ENCODE data around the gene TREX2.

DNA sequence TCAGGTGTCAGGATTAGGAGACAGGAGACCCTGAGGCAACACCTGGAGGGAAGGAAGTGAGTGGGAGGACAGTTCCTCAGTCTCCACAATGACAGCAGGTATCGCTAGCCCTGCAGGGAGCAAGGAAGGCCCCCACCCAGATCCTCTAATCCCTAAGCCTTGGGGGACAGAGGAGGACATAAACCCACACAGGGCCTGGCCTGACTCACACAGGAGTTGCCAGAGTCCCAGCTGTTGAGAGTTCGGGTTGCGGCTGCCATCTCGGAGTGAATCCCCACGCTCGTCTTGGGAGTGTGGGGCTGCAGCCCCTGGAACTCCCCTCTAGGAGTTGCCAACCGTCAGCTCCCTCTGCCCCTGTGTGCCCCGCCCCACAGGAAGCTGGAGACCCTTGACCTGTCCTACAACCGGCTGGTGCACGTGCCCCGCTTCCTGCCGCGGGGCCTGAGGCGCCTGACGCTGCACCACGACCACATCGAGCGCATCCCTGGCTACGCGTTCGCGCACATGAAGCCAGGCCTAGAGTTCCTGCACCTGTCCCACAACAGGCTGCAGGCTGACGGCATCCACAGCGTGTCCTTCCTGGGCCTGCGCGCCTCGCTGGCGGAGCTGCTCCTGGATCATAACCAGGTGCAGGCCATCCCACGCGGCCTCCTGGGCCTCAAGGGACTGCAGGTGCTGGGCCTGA lies 39.7 kb upstream of the TREX2 start:
- TF ChIP-seq, protein P1, sequence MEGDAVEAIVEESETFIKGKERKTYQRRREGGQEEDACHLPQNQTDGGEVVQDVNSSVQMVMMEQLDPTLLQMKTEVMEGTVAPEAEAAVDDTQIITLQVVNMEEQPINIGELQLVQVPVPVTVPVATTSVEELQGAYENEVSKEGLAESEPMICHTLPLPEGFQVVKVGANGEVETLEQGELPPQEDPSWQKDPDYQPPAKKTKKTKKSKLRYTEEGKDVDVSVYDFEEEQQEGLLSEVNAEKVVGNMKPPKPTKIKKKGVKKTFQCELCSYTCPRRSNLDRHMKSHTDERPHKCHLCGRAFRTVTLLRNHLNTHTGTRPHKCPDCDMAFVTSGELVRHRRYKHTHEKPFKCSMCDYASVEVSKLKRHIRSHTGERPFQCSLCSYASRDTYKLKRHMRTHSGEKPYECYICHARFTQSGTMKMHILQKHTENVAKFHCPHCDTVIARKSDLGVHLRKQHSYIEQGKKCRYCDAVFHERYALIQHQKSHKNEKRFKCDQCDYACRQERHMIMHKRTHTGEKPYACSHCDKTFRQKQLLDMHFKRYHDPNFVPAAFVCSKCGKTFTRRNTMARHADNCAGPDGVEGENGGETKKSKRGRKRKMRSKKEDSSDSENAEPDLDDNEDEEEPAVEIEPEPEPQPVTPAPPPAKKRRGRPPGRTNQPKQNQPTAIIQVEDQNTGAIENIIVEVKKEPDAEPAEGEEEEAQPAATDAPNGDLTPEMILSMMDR (IDR thresholded peaks at IDR 0.05), result no peak
- no peak for TF ChIP-seq EZH2 (IDR thresholded peaks at IDR 0.05; ENCODE audit: borderline replicate concordance, insufficient read depth, low read depth, low read length, poor library complexity, severe bottlenecking)
